Tibial nerve (tissue), 4 donors: ENCODE results near the gene TPM1. TPM values are rescaled to one million over a fixed set of nuclear protein-coding genes. Genes with fewer than 3 reads are reported as not detected.

Experiments used
- DNase-seq, 2 donors: peaks; one replicate each; pipeline ENCODE4 v3.0.0-alpha.2; 2019; ENCODE audit warnings: low spot score in 2 of 2
- H3K27ac ChIP-seq, 4 donors: fragments of 200-600 bp; sonication (generic) in 3 of 4; one replicate each; pipeline ENCODE4 v1.5.1; 2017 to 2019; ENCODE audit warnings: mild to moderate bottlenecking in 1 of 4
- H3K27me3 ChIP-seq, 2 donors: fragments of 200-600 bp; sonication (generic) in 1 of 2; one replicate each; pipeline versions ENCODE4 v1.5.1 to v1.6.0; 2017 to 2019
- H3K36me3 ChIP-seq, 3 donors: fragments of 200-600 bp; sonication (generic); one replicate each; pipeline ENCODE4 v1.5.1; 2018 to 2019
- H3K4me1 ChIP-seq, 4 donors: fragments of 200-600 bp; sonication (generic) in 3 of 4; one replicate each; pipeline ENCODE4 v1.5.1; 2017 to 2019
- H3K4me3 ChIP-seq, 4 donors: fragments of 200-600 bp; sonication (generic) in 3 of 4; one replicate each; pipeline ENCODE4 v1.5.1; 2017 to 2019; ENCODE audit warnings: mild to moderate bottlenecking in 1 of 4, moderate library complexity in 1 of 4
- H3K9me3 ChIP-seq, 4 donors: fragments of 200-600 bp; sonication (generic) in 3 of 4; one replicate each; pipeline ENCODE4 v1.5.1; 2017 to 2019
- EP300 ChIP-seq, 2 donors: sonication (generic); formaldehyde crosslinking; IDR thresholded peaks; one replicate each; pipeline ENCODE4 v1.6.1; 2017; ENCODE audit warnings: antibody characterized with exemption in 2 of 2, mild to moderate bottlenecking in 1 of 2
- POLR2A ChIP-seq, 2 donors: fragments of 450-650 bp; IDR thresholded peaks; one replicate each; pipeline ENCODE4 v1.6.1; 2017; ENCODE audit warnings: antibody characterized with exemption in 2 of 2, mild to moderate bottlenecking in 2 of 2, moderate library complexity in 2 of 2
- WGBS, 2 donors: methylation state at CpG; one replicate each; pipeline ENCODE4 v1.1.5; 2018; 5-methylcytosine and 5-hydroxymethylcytosine counted together
- total RNA-seq, 4 donors: library from RNA; depleted of rRNA; stranded (reverse); fragments of >200 nt; gene quantifications; one replicate each; pipeline ENCODE4 v1.1.0, GENCODE V29; 2016
- TF ChIP-seq, protein P1 (sequence below), 5 experiments: fragments of 200-600 bp in 3 of 5; fragments of 450-650 bp in 2 of 5; sonication (generic) in 3 of 5; IDR thresholded peaks; one replicate each; pipeline ENCODE4 v1.5.1; 2016 to 2019; ENCODE audit warnings: antibody characterized with exemption in 5 of 5, mild to moderate bottlenecking in 3 of 5, moderate library complexity in 2 of 5

The TPM1 gene
- total RNA-seq, 4 donors from 2014 or later = 311 to 468 (median 366) TPM

DNA sequence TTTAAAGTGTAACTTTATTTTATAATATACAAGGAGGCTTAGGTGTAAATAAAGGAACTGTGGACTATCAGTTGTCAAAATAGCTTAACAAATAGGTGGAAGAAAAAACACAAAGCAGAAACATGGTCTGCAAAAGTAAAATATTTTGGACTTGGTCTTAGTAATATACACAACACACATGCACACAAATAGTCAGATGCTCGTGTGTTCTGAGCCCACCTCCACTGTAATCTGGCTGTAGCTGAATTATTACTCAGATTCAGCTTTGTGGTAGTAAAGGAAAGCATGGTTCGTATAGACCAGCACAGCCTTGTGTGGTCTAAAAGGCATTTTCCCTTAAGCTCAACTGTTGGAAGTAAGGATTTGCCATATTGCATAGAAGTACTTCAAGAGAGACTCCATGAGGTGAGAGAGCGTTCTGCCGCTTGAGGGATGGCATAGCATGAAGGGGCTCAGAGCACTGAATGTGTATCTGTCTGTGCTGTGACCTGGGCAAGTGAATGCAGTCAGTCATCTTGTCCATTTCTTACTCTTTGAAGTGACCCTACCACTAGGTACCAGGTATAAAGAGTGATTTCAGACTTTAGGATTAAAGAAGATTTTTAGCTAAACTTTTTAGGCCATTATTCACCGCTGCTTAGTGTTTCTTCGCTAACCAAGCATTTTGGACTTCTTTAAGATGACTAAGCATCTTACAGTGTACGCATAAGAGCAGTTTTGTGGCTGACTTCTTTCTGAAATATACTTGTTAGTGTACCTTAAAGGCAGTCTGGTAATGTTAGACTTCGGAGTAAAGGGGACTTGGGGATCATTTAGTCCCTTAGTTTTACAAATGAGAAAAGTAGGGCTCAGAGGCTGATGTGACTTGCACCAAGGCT, 15.2 kb downstream of the TPM1 start:
- TF ChIP-seq, protein P1, sequence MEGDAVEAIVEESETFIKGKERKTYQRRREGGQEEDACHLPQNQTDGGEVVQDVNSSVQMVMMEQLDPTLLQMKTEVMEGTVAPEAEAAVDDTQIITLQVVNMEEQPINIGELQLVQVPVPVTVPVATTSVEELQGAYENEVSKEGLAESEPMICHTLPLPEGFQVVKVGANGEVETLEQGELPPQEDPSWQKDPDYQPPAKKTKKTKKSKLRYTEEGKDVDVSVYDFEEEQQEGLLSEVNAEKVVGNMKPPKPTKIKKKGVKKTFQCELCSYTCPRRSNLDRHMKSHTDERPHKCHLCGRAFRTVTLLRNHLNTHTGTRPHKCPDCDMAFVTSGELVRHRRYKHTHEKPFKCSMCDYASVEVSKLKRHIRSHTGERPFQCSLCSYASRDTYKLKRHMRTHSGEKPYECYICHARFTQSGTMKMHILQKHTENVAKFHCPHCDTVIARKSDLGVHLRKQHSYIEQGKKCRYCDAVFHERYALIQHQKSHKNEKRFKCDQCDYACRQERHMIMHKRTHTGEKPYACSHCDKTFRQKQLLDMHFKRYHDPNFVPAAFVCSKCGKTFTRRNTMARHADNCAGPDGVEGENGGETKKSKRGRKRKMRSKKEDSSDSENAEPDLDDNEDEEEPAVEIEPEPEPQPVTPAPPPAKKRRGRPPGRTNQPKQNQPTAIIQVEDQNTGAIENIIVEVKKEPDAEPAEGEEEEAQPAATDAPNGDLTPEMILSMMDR (IDR thresholded peaks at IDR 0.05) = no peak
- TF ChIP-seq POLR2A (IDR thresholded peaks at IDR 0.05) (no peak), EP300 (IDR thresholded peaks at IDR 0.05) (no peak)
- no peak overlapping the region for H3K27ac ChIP-seq
- no peaks in the 10 kb centered on the region for H3K27me3 ChIP-seq
- H3K4me1 ChIP-seq = peaks cover 0 to 33% (median 22%) of the 10 kb centered on the region in 4 donors
- peaks cover 2 to 65% (median 30%) of the 10 kb centered on the region in 3 donors for H3K36me3 ChIP-seq
- WGBS, 2 donors = 93 to 97% methylated on average over 8 of the region's 8 CpGs
- no peaks in the 10 kb centered on the region for H3K9me3 ChIP-seq
- no peak for DNase-seq
- no peak overlapping the region for H3K4me3 ChIP-seq

DNA sequence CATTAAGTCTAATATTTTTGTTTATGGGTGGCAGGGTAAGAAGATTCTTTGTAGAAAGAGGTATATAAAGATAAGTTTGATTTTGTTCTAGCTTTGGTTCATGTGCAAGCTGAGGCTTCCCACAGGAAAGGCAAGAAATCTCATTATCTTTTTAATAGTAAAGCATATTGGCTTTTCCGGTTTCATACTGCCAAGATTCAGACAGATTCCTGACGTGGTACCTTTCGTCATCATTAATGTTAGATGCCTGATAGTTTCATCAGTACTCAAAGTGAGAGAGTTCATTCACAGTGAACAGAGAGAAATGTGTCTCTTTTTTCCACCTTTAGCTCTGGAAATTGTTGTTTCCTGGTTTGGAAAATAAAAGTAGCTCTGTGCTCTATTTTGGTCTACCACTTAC, 16.5 kb downstream of the TPM1 start:
- no peak for TF ChIP-seq POLR2A (IDR thresholded peaks at IDR 0.05)
- TF ChIP-seq, protein P1 (IDR thresholded peaks at IDR 0.05) = no peak
- TF ChIP-seq EP300 (IDR thresholded peaks at IDR 0.05) = no peak
- H3K4me3 ChIP-seq = no peak overlapping the region
- H3K27me3 ChIP-seq = no peaks in the 10 kb centered on the region
- peaks cover 0 to 19% (median 12%) of the 10 kb centered on the region in 4 donors for H3K4me1 ChIP-seq
- H3K9me3 ChIP-seq = no peaks in the 10 kb centered on the region
- 61 to 67% methylated on average over 3 of the region's 3 CpGs for WGBS, 2 donors
- H3K27ac ChIP-seq = no peak overlapping the region
- DNase-seq = no peak
- peaks cover 2 to 79% (median 30%) of the 10 kb centered on the region in 3 donors for H3K36me3 ChIP-seq

DNA sequence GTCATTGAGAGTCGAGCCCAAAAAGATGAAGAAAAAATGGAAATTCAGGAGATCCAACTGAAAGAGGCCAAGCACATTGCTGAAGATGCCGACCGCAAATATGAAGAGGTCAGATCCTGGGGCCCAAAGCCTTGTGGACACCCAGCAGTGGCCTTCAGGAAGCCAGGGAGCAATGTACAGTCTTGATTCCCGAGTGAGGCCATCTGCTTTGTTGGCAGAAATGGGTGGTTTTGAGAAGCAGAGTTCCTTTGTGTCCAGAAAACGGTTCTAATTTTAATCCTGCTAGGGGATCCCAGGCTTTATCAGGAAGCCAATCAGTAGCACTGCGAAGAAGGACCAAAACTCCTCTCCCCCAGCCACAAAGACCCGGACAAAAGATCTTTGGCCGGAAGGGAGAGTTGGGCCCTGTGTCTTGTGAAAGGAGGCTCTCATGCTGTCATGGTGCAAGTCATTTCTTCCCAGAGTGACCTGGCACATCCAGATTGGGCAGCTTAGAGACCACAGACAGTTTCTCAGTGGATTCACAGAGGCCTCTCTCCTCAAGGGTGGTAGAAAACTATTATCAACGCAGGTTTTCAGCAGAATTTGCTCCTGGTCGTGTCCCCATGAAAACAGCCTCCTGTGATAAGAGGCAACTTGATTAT, 17.1 kb downstream of the TPM1 start:
- H3K4me3 ChIP-seq = no peak overlapping the region
- H3K9me3 ChIP-seq = no peaks in the 10 kb centered on the region
- peaks cover 2 to 85% (median 30%) of the 10 kb centered on the region in 3 donors for H3K36me3 ChIP-seq
- no peak for DNase-seq
- 81 to 86% methylated on average over 10 of the region's 10 CpGs for WGBS, 2 donors
- peaks cover 0 to 13% (median 8%) of the 10 kb centered on the region in 4 donors for H3K4me1 ChIP-seq
- TF ChIP-seq POLR2A (IDR thresholded peaks at IDR 0.05) (no peak), EP300 (IDR thresholded peaks at IDR 0.05) (no peak)
- TF ChIP-seq, protein P1 (IDR thresholded peaks at IDR 0.05) = no peak
- no peaks in the 10 kb centered on the region for H3K27me3 ChIP-seq
- no peak overlapping the region for H3K27ac ChIP-seq

DNA sequence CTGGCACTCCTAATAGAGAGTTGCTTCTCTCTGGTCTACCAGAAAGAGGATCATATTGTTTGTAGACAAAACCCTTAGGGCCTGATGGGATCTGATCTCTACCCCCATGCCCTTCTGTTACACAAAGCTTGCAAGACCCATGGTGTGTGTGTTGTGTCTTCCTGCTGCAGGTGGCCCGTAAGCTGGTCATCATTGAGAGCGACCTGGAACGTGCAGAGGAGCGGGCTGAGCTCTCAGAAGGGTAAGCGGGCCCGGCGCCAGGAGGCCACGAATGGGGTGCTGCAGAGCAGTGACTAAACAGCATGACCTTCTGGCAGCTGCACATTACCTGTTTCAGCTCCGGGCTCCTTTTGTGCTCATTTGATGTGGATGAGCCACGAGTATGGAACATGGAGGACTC, 18.2 kb downstream of the TPM1 start:
- Histone ChIP-seq H3K9me3 (no peaks in the 10 kb centered on the region), H3K27ac (no peak overlapping the region), H3K4me1 (peaks cover 0 to 3% (median under 1%) of the 10 kb centered on the region in 4 donors), H3K4me3 (no peak overlapping the region), H3K27me3 (no peaks in the 10 kb centered on the region), H3K36me3 (peaks cover 2 to 89% (median 30%) of the 10 kb centered on the region in 3 donors)
- no peak for DNase-seq
- no peak for TF ChIP-seq EP300 (IDR thresholded peaks at IDR 0.05)
- TF ChIP-seq POLR2A (IDR thresholded peaks at IDR 0.05) = no peak
- TF ChIP-seq, protein P1 (IDR thresholded peaks at IDR 0.05) = no peak
- 91 to 94% methylated on average over 10 of the region's 10 CpGs for WGBS, 2 donors

DNA sequence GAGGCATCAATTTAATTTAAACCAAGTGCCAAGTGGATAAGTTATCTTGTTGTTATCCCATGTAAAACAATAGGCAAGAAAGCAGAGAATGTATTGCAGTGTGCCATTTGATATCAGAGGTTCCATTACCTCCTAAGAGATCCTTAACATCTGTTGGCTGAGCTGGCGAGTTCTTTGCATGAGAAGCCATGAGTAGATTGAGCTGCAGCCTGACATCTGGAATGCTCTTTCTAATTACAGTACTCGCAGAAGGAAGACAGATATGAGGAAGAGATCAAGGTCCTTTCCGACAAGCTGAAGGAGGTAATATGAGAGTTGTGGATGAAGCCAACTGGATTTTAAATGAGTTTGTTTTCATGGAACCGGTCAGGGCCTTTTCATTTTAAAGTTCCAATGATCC, 19.4 kb downstream of the TPM1 start:
- WGBS, 2 donors = 77 to 86% methylated on average over 4 of the region's 4 CpGs
- Histone ChIP-seq H3K36me3 (peaks cover 2 to 90% (median 30%) of the 10 kb centered on the region in 3 donors), H3K9me3 (no peaks in the 10 kb centered on the region), H3K27me3 (no peaks in the 10 kb centered on the region), H3K4me3 (no peak overlapping the region), H3K4me1 (no peaks in the 10 kb centered on the region), H3K27ac (no peak overlapping the region)
- TF ChIP-seq POLR2A (IDR thresholded peaks at IDR 0.05) (no peak), EP300 (IDR thresholded peaks at IDR 0.05) (no peak)
- TF ChIP-seq, protein P1 (IDR thresholded peaks at IDR 0.05) = no peak
- no peak for DNase-seq
